Thyroid gland (tissue), 4 donors: ENCODE data around the gene LMO4. TPM values are rescaled to one million over a fixed set of nuclear protein-coding genes. Genes with fewer than 3 reads are reported as not detected.

Experiments used
- DNase-seq, 2 donors: peaks; one replicate each; pipeline ENCODE4 v3.0.0-alpha.2; 2019
- H3K27ac ChIP-seq, 3 donors: fragments of 200-600 bp; sonication (generic); 1 replicate in 2 of 3; 2 replicates in 1 of 3; pipeline ENCODE4 v1.5.1; 2016 to 2019; ENCODE audit warnings: mild to moderate bottlenecking in 1 of 3, moderate library complexity in 1 of 3
- H3K27me3 ChIP-seq: fragments of 200-600 bp; sonication (generic); one replicate; pipeline ENCODE4 v1.5.1; 2019
- H3K36me3 ChIP-seq, 2 donors: fragments of 200-600 bp; sonication (generic); one replicate each; pipeline ENCODE4 v1.5.1; 2016 to 2019
- H3K4me1 ChIP-seq, 2 donors: fragments of 200-600 bp; sonication (generic); one replicate each; pipeline ENCODE4 v1.5.1; 2017 to 2019
- H3K4me3 ChIP-seq, 3 donors: fragments of 200-600 bp; sonication (generic); replicated peaks in 1 of 3; 1 replicate in 2 of 3; 2 replicates in 1 of 3; pipeline ENCODE4 v1.5.1; 2016; ENCODE audit warnings: mild to moderate bottlenecking in 1 of 3
- H3K9me3 ChIP-seq: fragments of 200-600 bp; sonication (generic); one replicate; pipeline ENCODE4 v1.5.1; 2017
- CTCF ChIP-seq, 6 experiments: fragments of 200-600 bp in 3 of 6; fragments of 450-650 bp in 3 of 6; sonication (generic) in 3 of 6; IDR thresholded peaks; one replicate each; pipeline ENCODE4 v1.5.1; 2016 to 2019; ENCODE audit warnings: antibody characterized with exemption in 6 of 6, mild to moderate bottlenecking in 2 of 6, inconsistent platforms in 1 of 6, moderate library complexity in 1 of 6
- POLR2A ChIP-seq, 2 donors: fragments of 450-650 bp; IDR thresholded peaks; one replicate each; pipeline ENCODE4 v1.6.1; 2017; ENCODE audit warnings: antibody characterized with exemption in 2 of 2, mild to moderate bottlenecking in 2 of 2, moderate library complexity in 1 of 2
- WGBS, 2 donors: methylation state at CpG; one replicate each; pipeline ENCODE4 v1.1.5; 2017; 5-methylcytosine and 5-hydroxymethylcytosine counted together
- intact Hi-C: fragments of 100-400 bp; cut with DNase I; formaldehyde crosslinking; loops from one replicate; pipeline ENCODE4 v1.15.1; 2023
- total RNA-seq, 4 donors: library from RNA; depleted of rRNA; stranded (reverse); fragments of >200 nt; gene quantifications; one replicate each; pipeline ENCODE4 v1.2.3, GENCODE V29; 2016

LMO4 gene
- total RNA-seq, 4 donors from 2014 or later: 53.3 to 71.1 (median 60.3) TPM

- Histone ChIP-seq H3K36me3 (peaks cover 0 to under 1% of the 10 kb centered on the region in 2 donors), H3K27ac (peak overlapping the region; percentile 31 to 80 (median 71)), H3K4me1 (peaks cover 26% of the 10 kb centered on the region in 2 donors), H3K4me3 (peak overlapping the region; percentile 9 to 63 (median 29)), H3K9me3 (no peaks in the 10 kb centered on the region), H3K27me3 (no peaks in the 10 kb centered on the region)
- TF ChIP-seq CTCF (IDR thresholded peaks at IDR 0.05): peak in 1 of 6 experiments; percentile 3
- no peak for TF ChIP-seq POLR2A (IDR thresholded peaks at IDR 0.05)
- peak; percentile 16 to 23 for DNase-seq
- WGBS, 2 donors: 13% methylated on average over 26 to 28 of the region's 28 CpGs
- intact Hi-C loops: loop anchor here (5.0 to 10.0 kb wide), 3 partner anchors 130 to 620 kb away; no protein-coding TSS in a partner anchor
These were observed 5.9 kb downstream of the LMO4 start for GRCh38 chr1:87334351-87335174.

GRCh38 chr1:87335175-87335884 lies 6.7 kb downstream of the LMO4 start:
- Histone ChIP-seq H3K4me1 (peaks cover 26% of the 10 kb centered on the region in 2 donors), H3K9me3 (no peaks in the 10 kb centered on the region), H3K36me3 (peaks cover 6 to 8% of the 10 kb centered on the region in 2 donors), H3K27me3 (no peaks in the 10 kb centered on the region), H3K4me3 (peak overlapping the region in 2 of 3 donors; percentile 29 to 63), H3K27ac (peak overlapping the region; percentile 31 to 80 (median 71))
- TF ChIP-seq CTCF (IDR thresholded peaks at IDR 0.05) (peak in 3 of 6 experiments; percentile 29 to 52 (median 50)), POLR2A (IDR thresholded peaks at IDR 0.05) (peak in 1 of 2 donors; percentile 45)
- peak; percentile 57 to 62 for DNase-seq
- intact Hi-C loops: loop anchor here (10.0 kb wide), 2 partner anchors 129 to 619 kb away; no protein-coding TSS in a partner anchor
- WGBS, 2 donors: 0 to 1% methylated on average over 22 to 29 of the region's 60 CpGs

GRCh38 chr1:87336623-87337067 lies 8.0 kb downstream of the LMO4 start:
- 52 to 72% methylated on average over 10 of the region's 10 CpGs for WGBS, 2 donors
- no peak overlapping the region for H3K4me3 ChIP-seq
- intact Hi-C loops: loop anchor here (10.0 kb wide), 2 partner anchors 128 to 618 kb away; no protein-coding TSS in a partner anchor
- peaks cover 26% of the 10 kb centered on the region in 2 donors for H3K4me1 ChIP-seq
- TF ChIP-seq POLR2A (IDR thresholded peaks at IDR 0.05): no peak
- H3K27me3 ChIP-seq: no peaks in the 10 kb centered on the region
- peaks cover 19 to 21% of the 10 kb centered on the region in 2 donors for H3K36me3 ChIP-seq
- DNase-seq: no peak
- H3K9me3 ChIP-seq: no peaks in the 10 kb centered on the region
- H3K27ac ChIP-seq: no peak overlapping the region

- Histone ChIP-seq H3K4me3 (no peak overlapping the region), H3K36me3 (peaks cover 21 to 24% of the 10 kb centered on the region in 2 donors), H3K4me1 (peaks cover 19% of the 10 kb centered on the region in 2 donors), H3K27ac (no peak overlapping the region), H3K27me3 (no peaks in the 10 kb centered on the region), H3K9me3 (no peaks in the 10 kb centered on the region)
- DNase-seq: no peak
- 77 to 83% methylated on average over 5 of the region's 5 CpGs for WGBS, 2 donors
- TF ChIP-seq CTCF (IDR thresholded peaks at IDR 0.05) (no peak), POLR2A (IDR thresholded peaks at IDR 0.05) (no peak)
- intact Hi-C loops: loop anchor here (10.0 kb wide), 2 partner anchors 127 to 617 kb away; no protein-coding TSS in a partner anchor
These were observed 8.9 kb downstream of the LMO4 start for GRCh38 chr1:87337606-87338005.

GRCh38 chr1:87338566-87338965 lies 9.9 kb downstream of the LMO4 start:
- Histone ChIP-seq H3K4me3 (no peak overlapping the region), H3K9me3 (no peaks in the 10 kb centered on the region), H3K27ac (no peak overlapping the region), H3K36me3 (peaks cover 21 to 30% of the 10 kb centered on the region in 2 donors), H3K27me3 (no peaks in the 10 kb centered on the region), H3K4me1 (peaks cover 12% of the 10 kb centered on the region in 2 donors)
- intact Hi-C loops: loop anchor here (10.0 kb wide), 2 partner anchors 126 to 616 kb away; no protein-coding TSS in a partner anchor
- 69 to 76% methylated on average over 3 of the region's 3 CpGs for WGBS, 2 donors
- TF ChIP-seq CTCF (IDR thresholded peaks at IDR 0.05): no peak
- TF ChIP-seq POLR2A (IDR thresholded peaks at IDR 0.05): no peak
- DNase-seq: no peak
